SK-N-DZ (cell line): ENCODE data around the gene PTPRG.
A peak's percentile ranks its signal among the peaks of the same experiment; 100 is the strongest.
"Not testable (repeated sequence)": the region's sequence is repeated elsewhere in the genome, so short reads cannot be mapped to it uniquely, and the experiment has no call there.

Source experiments
- DNase-seq: peaks from one replicate; pipeline ENCODE4 v3.0.0-alpha.2; 2015; ENCODE audit warnings: low spot score

The PTPRG gene

GRCh38 chr3:62003835-62004234 lies 442.5 kb downstream of the PTPRG start:
- DNase-seq: no peak

- no peak for DNase-seq
These were observed 445.7 kb downstream of the PTPRG start for GRCh38 chr3:62007036-62007435.

- DNase-seq: no peak
These were observed 449.6 kb downstream of the PTPRG start for GRCh38 chr3:62010989-62011388.

GRCh38 chr3:62011666-62012065 lies 450.3 kb downstream of the PTPRG start:
- DNase-seq: no peak

- DNase-seq: no peak
These were observed 452.6 kb downstream of the PTPRG start for GRCh38 chr3:62013951-62014350.

- no peak for DNase-seq
These were observed 453.7 kb downstream of the PTPRG start for GRCh38 chr3:62015111-62015510.

GRCh38 chr3:62019906-62020305 lies 458.5 kb downstream of the PTPRG start:
- DNase-seq: no peak

GRCh38 chr3:62020706-62021105 lies 459.3 kb downstream of the PTPRG start:
- DNase-seq: no peak

- DNase-seq: no peak
These were observed 460.9 kb downstream of the PTPRG start for GRCh38 chr3:62022312-62022711.

GRCh38 chr3:62024882-62025281 lies 463.5 kb downstream of the PTPRG start:
- no peak for DNase-seq

GRCh38 chr3:62025913-62026312 lies 464.5 kb downstream of the PTPRG start:
- DNase-seq: no peak

GRCh38 chr3:62027241-62027640 lies 465.9 kb downstream of the PTPRG start:
- no peak for DNase-seq

- DNase-seq: no peak
These were observed 466.4 kb downstream of the PTPRG start for GRCh38 chr3:62027796-62028195.

- no peak for DNase-seq
These were observed 466.9 kb downstream of the PTPRG start for GRCh38 chr3:62028236-62028635.

GRCh38 chr3:62032738-62033137 lies 471.4 kb downstream of the PTPRG start:
- DNase-seq: peak; percentile 23

- DNase-seq: no peak
These were observed 474.2 kb downstream of the PTPRG start for GRCh38 chr3:62035402-62036057.

- no peak for DNase-seq
These were observed 475.4 kb downstream of the PTPRG start for GRCh38 chr3:62036726-62037125.

- DNase-seq: not testable (repeated sequence)
These were observed 477.4 kb downstream of the PTPRG start for GRCh38 chr3:62038798-62039197.

GRCh38 chr3:62039586-62039985 lies 478.2 kb downstream of the PTPRG start:
- no peak for DNase-seq

- DNase-seq: no peak
These were observed 480.3 kb downstream of the PTPRG start for GRCh38 chr3:62041681-62042080.

GRCh38 chr3:62044874-62045411 lies 483.6 kb downstream of the PTPRG start:
- DNase-seq: no peak

GRCh38 chr3:62046326-62046725 lies 485.0 kb downstream of the PTPRG start:
- no peak for DNase-seq

- no peak for DNase-seq
These were observed 487.2 kb downstream of the PTPRG start for GRCh38 chr3:62048577-62048976.

- DNase-seq: no peak
These were observed 487.7 kb downstream of the PTPRG start for GRCh38 chr3:62049033-62049432.
